Retina (tissue), 1 donor: ENCODE results near the gene TBC1D1.
A peak's percentile ranks its signal among the peaks of the same experiment; 100 is the strongest.
"Not testable (repeated sequence)": the region's sequence is repeated elsewhere in the genome, so short reads cannot be mapped to it uniquely, and the experiment has no call there.

ENCODE experiments used
- DNase-seq: peaks from one replicate; pipeline ENCODE4 v3.0.0-alpha.2; 2016

Gene TBC1D1

DNA sequence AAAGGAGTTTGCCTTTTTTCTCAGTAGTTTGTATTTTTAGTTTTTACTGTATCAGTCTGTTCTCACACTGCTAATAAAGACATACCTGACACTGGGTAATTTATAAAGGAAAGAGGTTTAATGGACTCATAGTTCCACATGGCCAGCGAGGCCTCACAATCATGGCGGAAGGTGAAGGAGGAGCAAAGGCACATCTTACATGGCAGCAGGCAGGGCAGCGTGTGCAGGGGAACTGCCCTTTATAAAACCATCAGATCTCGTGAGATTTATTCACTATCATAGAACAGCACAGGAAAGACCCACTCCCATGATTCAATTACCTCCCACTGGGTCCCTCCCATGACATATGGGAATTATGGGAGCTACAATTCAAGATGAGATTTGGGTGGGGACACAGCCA, 130.1 kb downstream of the TBC1D1 start:
- not testable (repeated sequence) for DNase-seq

GRCh38 chr4:38021751-38022150, 130.9 kb downstream of the TBC1D1 start:
- DNase-seq = no peak

- DNase-seq = no peak
Observed at GRCh38 chr4:38023347-38024205, 132.7 kb downstream of the TBC1D1 start.

- DNase-seq = no peak
Observed at GRCh38 chr4:38024206-38024509, 133.3 kb downstream of the TBC1D1 start.

- DNase-seq = no peak
Observed at GRCh38 chr4:38025665-38026064, 134.8 kb downstream of the TBC1D1 start.

GRCh38 chr4:38026158-38026740, 135.4 kb downstream of the TBC1D1 start:
- DNase-seq = no peak

- DNase-seq = no peak
Observed at GRCh38 chr4:38030023-38030422, 139.1 kb downstream of the TBC1D1 start.

DNA sequence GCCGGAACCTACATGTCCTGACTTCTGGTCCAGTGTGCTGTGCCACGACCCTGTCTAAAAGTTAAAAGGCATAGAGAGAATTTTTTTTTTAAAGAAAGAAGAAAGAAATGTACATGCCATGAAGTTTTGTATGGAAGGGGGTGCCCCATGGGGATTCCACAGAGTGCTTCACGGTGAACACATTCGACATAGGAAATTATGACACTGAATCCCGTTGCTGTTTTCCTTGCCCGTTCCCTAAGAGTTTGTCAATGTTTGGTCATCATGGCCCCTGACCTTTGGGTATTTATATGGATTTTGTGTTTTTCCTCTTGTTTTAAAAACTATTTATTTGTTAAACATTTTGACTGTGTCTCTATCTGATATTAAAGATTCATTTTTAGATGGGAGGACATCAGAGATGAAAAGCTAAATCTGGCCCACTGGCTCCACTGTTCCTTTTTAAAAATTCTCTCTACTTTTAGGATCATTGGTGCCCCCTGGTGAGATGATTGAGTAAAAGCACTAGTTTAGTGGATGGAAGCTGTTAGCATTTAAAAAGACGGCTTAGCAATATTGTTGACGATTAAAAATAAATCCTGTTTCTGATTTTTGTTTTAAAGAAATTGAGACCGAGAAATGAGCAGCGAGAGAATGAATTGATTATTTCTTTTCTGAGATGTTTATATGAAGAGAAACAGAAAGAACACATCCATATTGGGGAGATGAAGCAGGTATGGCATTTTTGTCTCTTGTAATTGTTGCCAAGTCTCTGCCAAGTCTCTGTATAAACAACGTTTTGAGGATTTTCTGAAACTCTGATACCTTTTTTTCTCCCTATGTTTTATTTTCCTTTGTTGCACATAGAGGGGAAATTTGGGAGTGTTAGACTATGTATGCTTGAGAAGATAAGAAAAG, 144.3 kb downstream of the TBC1D1 start:
- no peak for DNase-seq

DNA sequence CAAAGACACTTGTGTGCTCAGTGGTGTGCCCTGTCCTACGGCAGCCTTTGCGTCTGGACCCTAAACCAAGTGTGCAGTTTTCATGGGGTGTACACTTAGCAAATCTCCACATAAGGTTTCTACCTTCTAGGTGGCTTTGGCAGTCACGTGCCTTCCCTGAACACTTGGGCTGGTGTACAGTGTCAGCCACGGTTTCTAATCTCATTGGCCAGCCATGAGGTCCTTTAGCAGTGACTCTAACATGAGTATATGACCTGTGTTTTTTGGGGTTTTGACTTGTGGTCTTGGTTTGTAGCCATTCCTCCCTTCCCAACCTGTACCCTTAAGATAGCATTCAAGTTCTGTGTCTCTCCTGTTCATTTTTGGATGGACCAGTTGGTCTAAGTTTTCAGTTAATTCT, 145.7 kb downstream of the TBC1D1 start:
- DNase-seq = no peak

DNA sequence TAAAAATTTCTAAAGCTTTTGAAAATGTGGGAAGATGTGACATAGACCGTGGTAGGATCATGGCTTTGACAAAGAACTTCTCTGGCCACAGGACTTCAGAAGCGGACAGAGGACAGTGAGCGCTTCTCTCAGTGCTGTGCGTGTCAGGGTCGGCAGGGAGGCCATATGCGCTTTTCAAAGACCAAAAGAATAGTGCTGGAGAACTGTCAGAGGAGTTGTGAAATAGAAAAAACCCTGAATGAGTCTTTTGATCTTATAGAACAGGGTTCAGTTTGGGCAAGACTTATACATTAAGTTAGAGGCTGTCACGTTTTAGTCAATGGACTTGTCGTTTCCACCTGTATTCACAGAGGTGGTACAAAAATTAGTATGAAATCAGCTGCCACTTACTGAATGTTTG, 146.7 kb downstream of the TBC1D1 start:
- DNase-seq = no peak

DNA sequence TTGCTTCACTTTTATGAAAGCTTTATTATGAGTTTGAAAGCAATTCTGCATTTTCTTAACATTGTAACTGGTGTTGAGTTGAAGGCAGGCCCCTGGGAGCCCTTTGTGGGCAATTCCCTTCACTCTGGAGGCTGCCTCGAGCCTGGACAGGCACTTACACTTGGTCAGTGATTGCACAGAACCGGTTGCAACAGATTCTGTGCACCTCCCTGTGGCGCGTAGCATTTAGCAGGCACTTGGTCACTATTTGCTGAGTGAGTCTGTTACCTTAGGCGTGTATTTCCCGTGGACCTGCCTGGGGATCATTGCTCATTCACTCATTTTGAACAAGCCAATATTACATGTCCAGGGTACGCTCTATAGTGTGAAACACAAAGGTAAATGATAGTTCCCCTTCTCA, 149.7 kb downstream of the TBC1D1 start:
- DNase-seq = no peak

DNA sequence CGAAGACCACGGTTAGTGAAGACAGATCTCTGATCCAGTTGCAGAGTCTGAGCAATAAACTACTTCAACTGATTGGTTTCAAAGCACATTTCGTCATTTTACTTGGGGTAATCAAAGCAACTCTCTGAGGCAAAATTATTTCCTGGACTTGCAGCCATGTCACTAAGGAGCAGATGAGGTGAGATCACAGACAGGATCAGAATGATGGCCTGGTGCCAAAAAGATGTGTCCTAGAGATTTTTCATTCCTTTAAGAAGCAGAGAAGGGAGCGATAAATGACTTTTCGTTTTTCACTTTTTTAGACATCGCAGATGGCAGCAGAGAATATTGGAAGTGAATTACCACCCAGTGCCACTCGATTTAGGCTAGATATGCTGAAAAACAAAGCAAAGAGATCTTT, 153.2 kb downstream of the TBC1D1 start:
- DNase-seq = no peak

DNA sequence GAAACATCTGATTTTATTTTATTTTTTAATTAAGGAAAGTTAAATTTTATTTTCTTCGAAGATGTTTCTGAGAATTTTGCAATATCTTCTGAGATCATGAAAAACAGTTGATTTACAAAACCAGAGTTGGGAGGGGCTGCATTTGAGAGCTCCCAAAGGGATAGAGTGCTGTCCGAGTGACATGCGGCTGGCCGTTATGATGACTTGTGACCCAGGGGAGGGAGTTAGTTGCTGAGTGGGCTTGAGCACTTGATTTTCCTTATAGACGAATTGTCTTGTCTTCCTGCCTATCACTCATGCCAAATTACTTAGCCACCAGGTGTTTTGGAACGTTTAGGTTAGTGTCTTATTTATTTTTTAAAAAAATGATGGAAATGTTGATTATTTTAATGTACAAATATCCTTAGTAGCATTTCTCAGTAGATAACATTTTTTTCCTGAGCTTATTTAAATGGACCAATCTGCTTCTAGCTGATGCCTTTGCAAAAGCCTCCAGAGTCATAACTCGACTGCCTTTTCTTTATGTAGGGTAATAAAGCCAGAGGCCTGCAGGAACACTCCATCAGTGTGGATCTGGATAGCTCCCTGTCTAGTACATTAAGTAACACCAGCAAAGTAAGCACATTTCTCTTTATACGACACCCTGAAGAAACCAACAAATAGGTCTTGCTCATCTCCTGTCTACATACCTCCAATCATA, 154.6 kb downstream of the TBC1D1 start:
- DNase-seq = no peak

DNA sequence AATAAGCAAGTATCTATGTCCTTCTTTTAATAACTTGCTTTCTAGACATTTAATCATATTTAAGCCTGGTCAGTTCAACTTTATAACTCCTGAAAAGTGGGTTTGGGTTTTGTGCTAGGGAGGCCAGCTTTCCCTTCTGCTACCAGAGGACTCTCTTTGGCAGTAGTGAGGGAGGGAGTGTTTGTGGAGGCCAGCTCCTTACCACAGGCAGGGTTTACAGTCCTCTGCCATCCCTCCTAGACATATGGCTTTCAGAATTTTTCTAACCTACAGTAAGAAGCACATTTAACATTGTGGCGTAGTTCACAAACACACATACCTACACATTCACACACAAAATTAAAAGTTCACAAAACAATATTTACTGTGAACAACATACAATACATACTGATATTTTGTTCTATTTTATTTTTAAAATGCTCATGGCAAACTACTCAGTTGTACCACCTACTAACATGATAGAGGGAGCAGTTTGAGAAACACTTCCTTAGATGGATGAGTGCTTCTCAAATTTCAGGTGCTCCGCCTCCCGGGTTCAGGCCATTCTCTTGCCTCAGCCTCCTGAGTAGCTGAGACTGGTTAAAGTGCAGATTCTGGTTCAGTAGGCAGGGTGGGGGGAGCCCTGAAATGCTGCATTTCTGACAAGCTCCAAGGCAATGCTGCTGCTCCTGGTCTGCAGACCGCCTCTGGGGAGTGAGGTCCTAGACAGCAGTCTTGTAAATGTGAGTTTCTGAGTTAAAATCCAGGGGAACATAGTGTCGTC, 156.0 kb downstream of the TBC1D1 start:
- DNase-seq = peak; percentile 44

- no peak for DNase-seq
Observed at GRCh38 chr4:38049545-38050170, 158.8 kb downstream of the TBC1D1 start.

GRCh38 chr4:38050560-38051350, 159.9 kb downstream of the TBC1D1 start:
- DNase-seq = no peak

GRCh38 chr4:38055566-38055965, 164.7 kb downstream of the TBC1D1 start:
- no peak for DNase-seq

GRCh38 chr4:38056011-38056685, 165.3 kb downstream of the TBC1D1 start:
- no peak for DNase-seq

- DNase-seq = peak; percentile 81
Observed at GRCh38 chr4:38058151-38058550, 167.3 kb downstream of the TBC1D1 start.

DNA sequence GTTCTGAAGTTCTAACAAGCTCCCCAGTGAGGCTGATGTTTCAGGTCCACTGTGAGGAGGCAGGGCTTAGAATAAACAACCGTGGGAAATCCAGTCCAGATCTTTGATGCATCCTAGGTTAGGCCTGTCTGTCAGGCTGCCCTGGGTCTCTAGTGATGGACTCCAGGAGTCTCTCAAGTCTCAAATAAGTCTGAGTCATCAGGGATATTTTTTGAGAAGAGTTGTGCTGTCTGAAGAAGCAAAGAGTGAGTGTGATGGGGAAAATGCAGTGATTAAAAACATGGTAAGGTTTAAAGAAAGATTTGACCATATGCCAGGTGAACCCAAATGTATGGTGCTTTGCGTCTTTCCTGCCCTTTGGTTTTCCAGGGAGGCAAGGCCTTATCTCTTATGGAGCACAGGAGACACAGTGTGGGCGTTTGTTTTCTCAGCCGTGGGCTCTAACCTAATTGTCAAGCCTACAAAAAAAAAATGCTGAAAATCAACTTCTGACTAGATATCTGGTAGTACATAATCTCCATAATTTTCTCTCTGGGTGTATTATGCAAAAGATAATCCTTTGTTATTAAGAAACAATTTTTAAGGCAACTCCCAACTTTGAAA, 170.0 kb downstream of the TBC1D1 start:
- no peak for DNase-seq
